ENCODE measurements around the gene RANBP17. TPM values are rescaled to one million over a fixed set of nuclear protein-coding genes. Genes with fewer than 3 reads are reported as not detected.
"Not testable (repeated sequence)": the region's sequence is repeated elsewhere in the genome, so short reads cannot be mapped to it uniquely, and the experiment has no call there.

Gene RANBP17
- total and polyA plus RNA-seq, 2 donors from 2014 or later: 2.0 to 15.4 TPM

DNA sequence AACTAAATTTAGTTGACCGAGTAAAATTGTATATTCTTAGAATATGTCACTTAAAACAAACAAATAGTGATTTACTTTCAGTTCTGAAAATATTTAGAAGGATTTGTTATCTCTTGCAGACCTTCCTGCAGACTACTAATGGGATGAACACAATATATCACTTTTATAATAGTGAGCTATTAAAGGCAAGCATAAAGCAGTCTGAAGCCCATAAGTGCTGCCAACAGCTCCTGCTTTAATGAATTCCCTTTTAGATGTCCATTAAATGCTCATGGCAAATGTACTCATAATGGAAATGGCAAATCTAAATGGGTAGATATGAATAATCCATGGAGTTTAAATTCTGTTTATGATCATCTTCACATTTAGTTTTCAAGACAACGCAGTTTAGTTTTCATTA, 170.2 kb downstream of the RANBP17 start:
- Histone ChIP-seq H3K4me1 (ENCODE audit: control insufficient read depth in 2 of 3, insufficient read depth in 2 of 3, low read depth in 1 of 3, low read length in 3 of 3) (no peaks in the 10 kb centered on the region), H3K4me3 (ENCODE audit: low read length in 3 of 3) (no peak overlapping the region), H3K27ac (ENCODE audit: low read depth in 2 of 2, low read length in 2 of 2) (no peak overlapping the region), H3K27me3 (ENCODE audit: control insufficient read depth, insufficient read depth, low read length) (no peaks in the 10 kb centered on the region), H3K36me3 (ENCODE audit: control insufficient read depth in 2 of 3, insufficient read depth in 3 of 3, low read length in 3 of 3) (no peaks in the 10 kb centered on the region), H3K9ac (ENCODE audit: low read length in 3 of 3) (no peak overlapping the region), H3K9me3 (ENCODE audit: control insufficient read depth in 2 of 3, insufficient read depth in 1 of 3, low read length in 3 of 3) (no peaks in the 10 kb centered on the region)
- DNase-seq: peak in 1 of 5 donors; percentile 1
- intact Hi-C loops (cut with DNase I): no loop called here
- TF ChIP-seq CTCF (IDR thresholded peaks at IDR 0.05; ENCODE audit: borderline replicate concordance, extremely low read depth, insufficient read depth): no peak
- no peak for FAIRE-seq

DNA sequence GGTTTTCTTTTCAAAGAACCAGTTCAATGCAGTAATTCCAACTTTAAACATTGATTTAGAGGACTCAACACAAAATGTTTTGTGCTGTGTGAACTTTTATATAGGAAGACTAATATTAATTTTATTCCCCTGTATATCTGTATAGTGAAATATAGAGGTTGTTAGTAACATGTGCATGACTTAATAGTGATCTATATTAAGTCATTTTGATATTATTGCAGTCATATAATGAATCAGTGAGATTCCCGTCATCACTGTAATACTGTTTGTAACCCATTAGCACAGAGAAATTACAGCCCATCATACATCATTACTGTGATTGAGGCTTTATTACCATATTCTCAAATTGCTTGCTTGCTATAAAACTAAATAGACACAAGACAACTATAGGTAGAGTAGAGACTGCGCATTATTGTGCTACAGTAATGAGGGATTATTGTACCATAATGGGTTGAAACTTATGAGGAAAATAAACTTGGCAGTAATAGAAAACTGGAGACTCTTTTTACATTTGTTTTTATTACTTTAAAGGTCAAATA, 170.7 kb downstream of the RANBP17 start:
- FAIRE-seq: no peak
- Histone ChIP-seq H3K4me3 (ENCODE audit: low read length in 3 of 3) (no peak overlapping the region), H3K27ac (ENCODE audit: low read depth in 2 of 2, low read length in 2 of 2) (no peak overlapping the region), H3K36me3 (ENCODE audit: control insufficient read depth in 2 of 3, insufficient read depth in 3 of 3, low read length in 3 of 3) (no peaks in the 10 kb centered on the region), H3K27me3 (ENCODE audit: control insufficient read depth, insufficient read depth, low read length) (no peaks in the 10 kb centered on the region), H3K9me3 (ENCODE audit: control insufficient read depth in 2 of 3, insufficient read depth in 1 of 3, low read length in 3 of 3) (no peaks in the 10 kb centered on the region), H3K9ac (ENCODE audit: low read length in 3 of 3) (no peak overlapping the region), H3K4me1 (ENCODE audit: control insufficient read depth in 2 of 3, insufficient read depth in 2 of 3, low read depth in 1 of 3, low read length in 3 of 3) (no peaks in the 10 kb centered on the region)
- intact Hi-C loops (cut with DNase I): no loop called here
- DNase-seq: no peak
- TF ChIP-seq CTCF (IDR thresholded peaks at IDR 0.05; ENCODE audit: borderline replicate concordance, extremely low read depth, insufficient read depth): no peak

- DNase-seq; FAIRE-seq; H3K27ac ChIP-seq (ENCODE audit: low read depth in 2 of 2, low read length in 2 of 2); H3K9me3 ChIP-seq (ENCODE audit: control insufficient read depth in 2 of 3, insufficient read depth in 1 of 3, low read length in 3 of 3); H3K4me3 ChIP-seq (ENCODE audit: low read length in 3 of 3); H3K4me1 ChIP-seq (ENCODE audit: control insufficient read depth in 2 of 3, insufficient read depth in 2 of 3, low read depth in 1 of 3, low read length in 3 of 3); H3K27me3 ChIP-seq (ENCODE audit: control insufficient read depth, insufficient read depth, low read length); H3K36me3 ChIP-seq (ENCODE audit: control insufficient read depth in 2 of 3, insufficient read depth in 3 of 3, low read length in 3 of 3); intact Hi-C loops (cut with DNase I); H3K9ac ChIP-seq (ENCODE audit: low read length in 3 of 3): not testable (repeated sequence)
Observed at GRCh38 chr5:171041893-171042292, 180.1 kb downstream of the RANBP17 start.

GRCh38 chr5:171050916-171051315, 189.1 kb downstream of the RANBP17 start:
- no peak for FAIRE-seq

More at GRCh38 chr5:171050916-171051315, 189.1 kb downstream of the RANBP17 start:
- intact Hi-C loops (cut with DNase I): no loop called here
- Histone ChIP-seq H3K36me3 (ENCODE audit: control insufficient read depth in 2 of 3, insufficient read depth in 3 of 3, low read length in 3 of 3) (no peaks in the 10 kb centered on the region), H3K27me3 (ENCODE audit: control insufficient read depth, insufficient read depth, low read length) (no peaks in the 10 kb centered on the region), H3K9ac (ENCODE audit: low read length in 3 of 3) (no peak overlapping the region), H3K9me3 (ENCODE audit: control insufficient read depth in 2 of 3, insufficient read depth in 1 of 3, low read length in 3 of 3) (peaks cover 0 to 4% (median 0%) of the 10 kb centered on the region in 3 donors), H3K4me1 (ENCODE audit: control insufficient read depth in 2 of 3, insufficient read depth in 2 of 3, low read depth in 1 of 3, low read length in 3 of 3) (no peaks in the 10 kb centered on the region), H3K27ac (ENCODE audit: low read depth in 2 of 2, low read length in 2 of 2) (no peak overlapping the region), H3K4me3 (ENCODE audit: low read length in 3 of 3) (no peak overlapping the region)
- peak in 2 of 5 donors; percentile 4 to 23 for DNase-seq
- no peak for TF ChIP-seq CTCF (IDR thresholded peaks at IDR 0.05; ENCODE audit: borderline replicate concordance, extremely low read depth, insufficient read depth)
